GM12878 (cell line): ENCODE data around the gene DZIP1L.

ENCODE experiments used
- BRCA1 ChIP-seq: IDR thresholded peaks from 2 replicates; pipeline ENCODE4 v1.6.1; 2011; ENCODE audit warnings: low read depth, low read length, improper control_type of control experiment
- CTCF ChIP-seq, 3 experiments: IDR thresholded peaks in 2 of 3; conservative IDR thresholded peaks in 1 of 3; 2 replicates each; pipeline ENCODE4 v1.5.1; 2011; ENCODE audit warnings: low read depth in 3 of 3, low read length in 3 of 3, mild to moderate bottlenecking in 3 of 3, control low read depth in 2 of 3, moderate library complexity in 2 of 3, inconsistent platforms in 1 of 3, mixed read lengths in 1 of 3; ENCODE audit not compliant: control insufficient read depth in 2 of 3, insufficient read depth in 1 of 3; ENCODE audit errors: extremely low read depth in 1 of 3
- DPF2 ChIP-seq: fragments of 450-650 bp; IDR thresholded peaks from 2 replicates; pipeline ENCODE4 v1.6.1; 2017; ENCODE audit warnings: mild to moderate bottlenecking
- EGR1 ChIP-seq, 2 experiments: IDR thresholded peaks; 1 replicate in 1 of 2; 2 replicates in 1 of 2; pipeline ENCODE4 v1.6.1; 2011 to 2012; ENCODE audit warnings: low read depth in 2 of 2, low read length in 2 of 2, borderline replicate concordance in 1 of 2, mild to moderate bottlenecking in 1 of 2, moderate library complexity in 1 of 2
- EP300 ChIP-seq, 2 experiments: fragments of 150-350 bp in 1 of 2; IDR thresholded peaks; 2 replicates each; pipeline ENCODE4 v1.6.1; 2011 to 2012; ENCODE audit warnings: low read depth in 2 of 2, low read length in 2 of 2, borderline replicate concordance in 1 of 2, improper control_type of control experiment in 1 of 2, inconsistent platforms in 1 of 2; ENCODE audit not compliant: control insufficient read depth in 1 of 2
- ETV6 ChIP-seq, 2 experiments: fragments of 450-650 bp in 1 of 2; IDR thresholded peaks in 1 of 2; conservative IDR thresholded peaks in 1 of 2; 2 replicates each; pipeline ENCODE4 v1.6.1; 2014; ENCODE audit warnings: antibody characterized with exemption in 1 of 2, borderline replicate concordance in 1 of 2, low read depth in 1 of 2, mild to moderate bottlenecking in 1 of 2, moderate library complexity in 1 of 2
- FOXK2 ChIP-seq: fragments of 450-650 bp; IDR thresholded peaks from 2 replicates; pipeline ENCODE4 v1.6.1; 2017; ENCODE audit warnings: mild to moderate bottlenecking, moderate library complexity
- HCFC1 ChIP-seq: fragments of 150-350 bp; IDR thresholded peaks from 2 replicates; pipeline ENCODE4 v1.6.1; 2014; ENCODE audit warnings: low read length
- POLR2A ChIP-seq: IDR thresholded peaks from 2 replicates; pipeline ENCODE4 v1.6.1; 2011; ENCODE audit warnings: low read depth, mild to moderate bottlenecking, low read length
- POLR2AphosphoS5 ChIP-seq: IDR thresholded peaks from 2 replicates; pipeline ENCODE4 v1.6.1; 2011; ENCODE audit warnings: mild to moderate bottlenecking, low read length, inconsistent platforms
- RAD21 ChIP-seq: IDR thresholded peaks from 2 replicates; pipeline ENCODE4 v1.6.1; 2011; ENCODE audit warnings: mild to moderate bottlenecking, low read depth, low read length, moderate library complexity; ENCODE audit not compliant: insufficient read depth
- RCOR1 ChIP-seq: conservative IDR thresholded peaks from 2 replicates; pipeline ENCODE4 v1.6.1; 2012; ENCODE audit warnings: low read depth, low read length, improper control_type of control experiment
- SUZ12 ChIP-seq: fragments of 200-600 bp; sonication (generic); IDR thresholded peaks from one replicate; pipeline ENCODE4 v1.6.1; 2018; ENCODE audit warnings: antibody characterized with exemption, mild to moderate bottlenecking; ENCODE audit not compliant: unreplicated experiment
- TF ChIP-seq, protein P1 (sequence below): IDR thresholded peaks from 2 replicates; pipeline ENCODE4 v1.6.1; 2012; ENCODE audit warnings: low read depth, low read length, improper control_type of control experiment

DNA sequence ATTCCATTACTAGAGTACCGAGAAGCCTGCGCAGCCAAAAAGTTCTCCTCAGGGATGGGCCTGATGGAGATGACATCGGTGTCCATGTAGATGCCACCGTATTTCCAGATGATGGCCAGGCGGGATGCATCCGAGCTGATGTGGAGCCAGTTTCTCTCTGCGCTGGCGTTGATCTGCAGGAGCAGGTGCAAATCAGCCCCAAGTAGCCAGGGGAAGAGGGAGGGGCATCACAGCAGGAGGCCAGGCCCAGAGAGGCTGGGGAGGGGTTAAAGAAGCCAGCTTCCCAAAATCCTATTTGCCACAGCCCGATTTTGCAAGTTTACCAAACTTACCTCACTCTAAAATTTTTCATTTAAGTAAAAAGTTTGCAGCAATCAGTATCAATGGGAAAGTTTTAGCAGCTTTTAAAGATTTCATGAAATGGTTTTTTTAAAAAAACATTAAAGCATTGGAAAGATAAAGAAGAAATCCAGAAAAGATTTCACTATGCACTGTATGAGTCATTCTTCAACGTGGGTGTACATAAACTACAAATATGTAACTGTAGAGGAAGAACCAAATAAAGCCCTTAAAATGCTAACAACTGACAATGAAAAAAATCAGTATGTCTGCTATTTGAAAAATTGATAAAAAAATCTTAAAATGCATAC is 9.4 kb upstream of the DZIP1L start:
- TF ChIP-seq POLR2A = no peak
- TF ChIP-seq CTCF (IDR thresholded peaks at IDR 0.05 in 2 of 3, conservative IDR thresholded peaks at IDR 0.05 in 1 of 3; ENCODE audit: control insufficient read depth in 2 of 3, extremely low read depth in 1 of 3, insufficient read depth in 1 of 3, low read depth in 3 of 3, low read length in 3 of 3) = no peak
- TF ChIP-seq BRCA1 = no peak
- TF ChIP-seq FOXK2 = no peak
- TF ChIP-seq POLR2AphosphoS5 = no peak
- no peak for TF ChIP-seq RCOR1
- no peak for TF ChIP-seq HCFC1
- TF ChIP-seq EP300 (IDR thresholded peaks at IDR 0.05; ENCODE audit: borderline replicate concordance in 1 of 2, control insufficient read depth in 1 of 2, low read depth in 2 of 2, low read length in 2 of 2) = no peak
- TF ChIP-seq, protein P1, sequence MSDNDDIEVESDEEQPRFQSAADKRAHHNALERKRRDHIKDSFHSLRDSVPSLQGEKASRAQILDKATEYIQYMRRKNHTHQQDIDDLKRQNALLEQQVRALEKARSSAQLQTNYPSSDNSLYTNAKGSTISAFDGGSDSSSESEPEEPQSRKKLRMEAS = no peak
- no peak for TF ChIP-seq SUZ12
- TF ChIP-seq ETV6 (conservative IDR thresholded peaks at IDR 0.05 in 1 of 2, IDR thresholded peaks at IDR 0.05 in 1 of 2; ENCODE audit: borderline replicate concordance in 1 of 2, low read depth in 1 of 2) = no peak
- TF ChIP-seq DPF2 = no peak
- TF ChIP-seq RAD21 = no peak
- no peak for TF ChIP-seq EGR1 (IDR thresholded peaks at IDR 0.05; ENCODE audit: borderline replicate concordance in 1 of 2, low read depth in 2 of 2, low read length in 2 of 2)
